ENCODE results near the gene ZSWIM5.

ZSWIM5 gene

DNA sequence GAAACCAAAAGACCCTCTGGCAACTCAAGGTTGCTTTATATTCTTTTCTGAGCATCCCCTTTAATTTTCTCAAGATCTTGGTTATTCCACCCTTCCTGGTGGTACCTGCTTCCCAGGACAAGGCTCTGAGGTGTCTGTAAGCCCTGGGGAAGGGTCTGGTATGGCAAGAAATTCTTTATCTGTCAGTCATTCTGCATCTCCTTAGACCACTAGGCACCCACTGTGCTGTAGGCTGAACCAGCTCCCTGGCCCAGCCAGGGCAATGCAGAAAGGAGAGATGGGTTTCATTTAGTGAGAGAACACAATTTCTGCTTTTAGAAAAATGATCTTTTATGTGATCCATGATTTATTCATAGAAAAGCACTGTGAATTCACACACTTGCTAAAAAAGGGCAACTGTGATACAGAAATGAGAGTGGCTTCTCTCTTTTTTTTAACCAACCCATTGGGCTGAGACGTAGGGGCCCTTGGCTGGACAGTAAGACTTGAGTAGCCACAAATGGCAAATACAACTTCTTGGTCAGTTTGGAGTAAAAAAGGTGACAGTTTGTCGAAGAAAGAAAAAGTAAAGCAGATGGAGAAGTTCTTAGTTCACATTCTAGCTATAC, 190.2 kb downstream of the ZSWIM5 start:
- Histone ChIP-seq H3K27ac (no peak overlapping the region), H3K4me3 (ENCODE audit: low read depth, low read length) (no peak overlapping the region), H3K27me3 (replicated peaks) (no peaks in the 10 kb centered on the region), H3K36me3 (replicated peaks) (peaks cover 23% of the 10 kb centered on the region)
- no peak for DNase-seq
- TF ChIP-seq, protein P1, sequence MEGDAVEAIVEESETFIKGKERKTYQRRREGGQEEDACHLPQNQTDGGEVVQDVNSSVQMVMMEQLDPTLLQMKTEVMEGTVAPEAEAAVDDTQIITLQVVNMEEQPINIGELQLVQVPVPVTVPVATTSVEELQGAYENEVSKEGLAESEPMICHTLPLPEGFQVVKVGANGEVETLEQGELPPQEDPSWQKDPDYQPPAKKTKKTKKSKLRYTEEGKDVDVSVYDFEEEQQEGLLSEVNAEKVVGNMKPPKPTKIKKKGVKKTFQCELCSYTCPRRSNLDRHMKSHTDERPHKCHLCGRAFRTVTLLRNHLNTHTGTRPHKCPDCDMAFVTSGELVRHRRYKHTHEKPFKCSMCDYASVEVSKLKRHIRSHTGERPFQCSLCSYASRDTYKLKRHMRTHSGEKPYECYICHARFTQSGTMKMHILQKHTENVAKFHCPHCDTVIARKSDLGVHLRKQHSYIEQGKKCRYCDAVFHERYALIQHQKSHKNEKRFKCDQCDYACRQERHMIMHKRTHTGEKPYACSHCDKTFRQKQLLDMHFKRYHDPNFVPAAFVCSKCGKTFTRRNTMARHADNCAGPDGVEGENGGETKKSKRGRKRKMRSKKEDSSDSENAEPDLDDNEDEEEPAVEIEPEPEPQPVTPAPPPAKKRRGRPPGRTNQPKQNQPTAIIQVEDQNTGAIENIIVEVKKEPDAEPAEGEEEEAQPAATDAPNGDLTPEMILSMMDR (IDR thresholded peaks at IDR 0.05; ENCODE audit: low read depth, low read length, missing control alignments) = no peak
- in situ Hi-C loops (cut with HindIII; ENCODE audit: low pct_ligation_motif_present, low sequenced_read_pairs) = loop anchor here (25.0 kb wide), 1 partner anchor 296 kb away; no protein-coding TSS in a partner anchor

DNA sequence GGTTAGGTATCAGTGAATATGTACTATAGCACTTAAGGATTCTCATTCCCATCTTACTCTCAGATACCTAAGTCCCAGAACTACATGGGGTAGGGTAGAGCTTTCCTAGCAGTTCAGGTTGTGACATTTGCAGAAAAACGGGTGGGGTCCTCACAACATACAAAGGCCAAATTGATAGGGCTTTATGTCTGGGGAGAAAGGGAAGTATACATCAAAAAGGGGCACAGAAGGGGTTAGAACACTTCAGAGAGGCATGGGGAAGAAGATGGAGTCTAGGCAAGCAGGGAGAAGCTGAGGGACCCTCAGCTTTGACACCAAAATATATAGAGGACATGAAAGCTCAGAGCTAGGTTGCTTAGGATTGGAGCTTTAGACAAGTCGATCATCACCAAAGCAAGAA, 190.7 kb downstream of the ZSWIM5 start:
- TF ChIP-seq, protein P1 (IDR thresholded peaks at IDR 0.05; ENCODE audit: low read depth, low read length, missing control alignments) = no peak

DNA sequence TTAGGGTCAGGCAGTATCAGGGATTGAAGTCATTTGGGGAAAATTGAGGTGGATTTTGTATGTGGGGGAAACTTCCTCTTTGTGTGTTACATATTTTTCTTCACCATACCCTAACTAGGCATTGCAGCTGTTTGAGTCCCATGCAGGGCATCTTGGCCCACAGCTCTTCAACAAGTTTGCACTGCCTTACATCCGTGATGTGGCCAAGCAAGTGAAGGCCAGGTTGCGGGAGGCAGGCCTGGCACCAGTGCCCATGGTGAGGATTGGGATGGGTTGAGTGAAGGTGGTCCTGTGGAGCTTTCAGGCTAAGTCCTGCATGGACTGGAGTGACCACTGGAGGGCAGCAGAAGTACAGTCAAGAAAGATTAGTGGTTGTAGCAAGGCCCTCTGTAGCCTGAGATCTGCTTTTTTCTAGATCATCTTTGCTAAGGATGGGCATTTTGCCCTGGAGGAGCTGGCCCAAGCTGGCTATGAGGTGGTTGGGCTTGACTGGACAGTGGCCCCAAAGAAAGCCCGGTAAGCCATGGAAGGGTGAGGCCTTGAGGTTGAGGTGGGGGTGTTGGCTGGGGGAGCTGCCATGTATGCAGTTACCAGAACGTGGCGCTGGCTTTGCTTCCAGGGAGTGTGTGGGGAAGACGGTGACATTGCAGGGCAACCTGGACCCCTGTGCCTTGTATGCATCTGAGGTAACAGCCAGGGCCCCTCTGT, 191.9 kb downstream of the ZSWIM5 start:
- Histone ChIP-seq H3K4me3 (ENCODE audit: low read depth, low read length) (no peak overlapping the region), H3K27ac (no peak overlapping the region), H3K27me3 (replicated peaks) (no peaks in the 10 kb centered on the region), H3K36me3 (replicated peaks) (peaks cover 23% of the 10 kb centered on the region)
- peak; percentile 81 for DNase-seq
- in situ Hi-C loops (cut with HindIII; ENCODE audit: low pct_ligation_motif_present, low sequenced_read_pairs) = loop anchor here (25.0 kb wide), 1 partner anchor 298 kb away; no protein-coding TSS in a partner anchor
- TF ChIP-seq, protein P1 (IDR thresholded peaks at IDR 0.05; ENCODE audit: low read depth, low read length, missing control alignments) = peak; percentile 94

More for the DNA sequence above, 190.7 kb downstream of the ZSWIM5 start:
- Histone ChIP-seq H3K27me3 (replicated peaks) (no peaks in the 10 kb centered on the region), H3K27ac (no peak overlapping the region), H3K4me3 (ENCODE audit: low read depth, low read length) (no peak overlapping the region), H3K36me3 (replicated peaks) (peaks cover 23% of the 10 kb centered on the region)
- in situ Hi-C loops (cut with HindIII; ENCODE audit: low pct_ligation_motif_present, low sequenced_read_pairs) = loop anchor here (25.0 kb wide), 1 partner anchor 297 kb away; no protein-coding TSS in a partner anchor
- no peak for DNase-seq

DNA sequence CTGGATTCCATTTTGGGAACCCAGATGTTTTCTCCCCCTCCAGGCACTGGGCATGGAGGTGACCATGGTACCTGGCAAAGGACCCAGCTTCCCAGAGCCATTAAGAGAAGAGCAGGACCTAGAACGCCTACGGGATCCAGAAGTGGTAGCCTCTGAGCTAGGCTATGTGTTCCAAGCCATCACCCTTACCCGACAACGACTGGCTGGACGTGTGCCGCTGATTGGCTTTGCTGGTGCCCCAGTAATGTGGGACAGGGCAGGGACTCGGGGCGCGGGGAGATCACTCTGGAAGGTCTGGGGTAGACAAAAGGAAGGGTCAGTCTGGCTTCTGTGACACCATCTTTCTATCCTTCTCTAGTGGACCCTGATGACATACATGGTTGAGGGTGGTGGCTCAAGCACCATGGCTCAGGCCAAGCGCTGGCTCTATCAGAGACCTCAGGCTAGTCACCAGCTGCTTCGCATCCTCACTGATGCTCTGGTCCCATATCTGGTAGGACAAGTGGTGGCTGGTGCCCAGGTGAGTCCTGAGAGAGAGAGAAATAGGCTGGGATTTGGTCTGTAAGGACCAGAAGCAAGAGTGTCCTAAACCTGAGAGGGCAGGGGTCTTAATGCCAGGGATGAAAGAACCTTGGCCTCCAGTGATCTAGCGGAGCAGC, 192.7 kb downstream of the ZSWIM5 start:
- peaks cover 30% of the 10 kb centered on the region for H3K36me3 ChIP-seq (replicated peaks)
- H3K27ac ChIP-seq = no peak overlapping the region
- H3K27me3 ChIP-seq (replicated peaks) = no peaks in the 10 kb centered on the region
- in situ Hi-C loops (cut with HindIII; ENCODE audit: low pct_ligation_motif_present, low sequenced_read_pairs) = loop anchor here (25.0 kb wide), 1 partner anchor 299 kb away; no protein-coding TSS in a partner anchor
- H3K4me3 ChIP-seq (ENCODE audit: low read depth, low read length) = no peak overlapping the region
- TF ChIP-seq, protein P1 (IDR thresholded peaks at IDR 0.05; ENCODE audit: low read depth, low read length, missing control alignments) = no peak
- no peak for DNase-seq

DNA sequence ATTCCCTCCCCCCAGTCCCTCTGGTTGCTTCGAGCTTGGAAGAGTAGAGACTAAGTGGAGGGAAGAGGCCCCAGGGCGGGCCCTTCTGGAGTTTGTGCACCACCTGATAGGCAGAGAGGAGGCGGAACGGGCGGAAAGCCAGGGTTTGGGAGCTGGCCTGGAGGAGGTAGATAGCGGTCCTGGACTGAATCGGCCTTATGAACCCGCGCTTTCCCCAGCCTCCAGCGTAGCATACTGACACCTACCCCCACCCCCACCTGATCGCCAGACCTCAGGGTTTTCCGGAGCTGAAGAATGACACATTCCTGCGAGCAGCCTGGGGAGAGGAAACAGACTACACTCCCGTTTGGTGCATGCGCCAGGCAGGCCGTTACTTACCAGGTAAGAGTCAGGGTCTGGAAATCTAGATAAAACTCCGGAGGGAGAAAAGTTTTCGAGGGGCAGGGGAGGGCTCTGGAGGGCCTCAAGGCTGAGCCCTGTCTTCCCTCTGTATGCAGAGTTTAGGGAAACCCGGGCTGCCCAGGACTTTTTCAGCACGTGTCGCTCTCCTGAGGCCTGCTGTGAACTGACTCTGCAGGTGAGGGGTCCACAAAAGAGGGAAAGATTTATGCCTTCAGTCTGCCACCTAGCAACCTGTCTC, 193.6 kb downstream of the ZSWIM5 start:
- Histone ChIP-seq H3K4me3 (ENCODE audit: low read depth, low read length) (peak overlapping the region; percentile 61), H3K36me3 (replicated peaks) (peaks cover 40% of the 10 kb centered on the region), H3K27ac (peak overlapping the region; percentile 38), H3K27me3 (replicated peaks) (no peaks in the 10 kb centered on the region)
- TF ChIP-seq, protein P1 (IDR thresholded peaks at IDR 0.05; ENCODE audit: low read depth, low read length, missing control alignments) = no peak
- in situ Hi-C loops (cut with HindIII; ENCODE audit: low pct_ligation_motif_present, low sequenced_read_pairs) = loop anchor here (25.0 kb wide), 1 partner anchor 300 kb away; no protein-coding TSS in a partner anchor
- peak; percentile 34 for DNase-seq

Data from brain microvascular endothelial cell (primary cell).